Measurements from ENCODE around the gene FBXO44. TPM values are rescaled to one million over a fixed set of nuclear protein-coding genes. Genes with fewer than 3 reads are reported as not detected.

FBXO44 gene
- total RNA-seq, 1 donor from 2014 or later = 24.8 TPM

GRCh38 chr1:11697893-11698210, 43.2 kb downstream of the FBXO44 start:
- no peak for TF ChIP-seq CTCF (conservative IDR thresholded peaks at IDR 0.05)
- peaks cover 17% of the 10 kb centered on the region for H3K27me3 Mint-ChIP-seq
- peaks cover 21% of the 10 kb centered on the region for H3K4me1 Mint-ChIP-seq (ENCODE audit: unreplicated experiment)
- no peaks in the 10 kb centered on the region for H3K36me3 Mint-ChIP-seq
- no peak overlapping the region for H3K27ac Mint-ChIP-seq
- H3K9me3 Mint-ChIP-seq = no peaks in the 10 kb centered on the region
- H3K4me3 Mint-ChIP-seq = no peak overlapping the region
- no peak for DNase-seq (ENCODE audit: extremely low spot score, unreplicated experiment)

- no peak for DNase-seq (ENCODE audit: extremely low spot score, unreplicated experiment)
- Mint-ChIP-seq H3K27ac (no peak overlapping the region), H3K36me3 (no peaks in the 10 kb centered on the region), H3K4me1 (ENCODE audit: unreplicated experiment) (peaks cover 19% of the 10 kb centered on the region), H3K27me3 (peaks cover 13% of the 10 kb centered on the region), H3K4me3 (no peak overlapping the region), H3K9me3 (no peaks in the 10 kb centered on the region)
- no peak for TF ChIP-seq CTCF (conservative IDR thresholded peaks at IDR 0.05)
Measured at GRCh38 chr1:11700601-11701467, 46.2 kb downstream of the FBXO44 start.

GRCh38 chr1:11701551-11701961, 46.9 kb downstream of the FBXO44 start:
- peaks cover 13% of the 10 kb centered on the region for H3K27me3 Mint-ChIP-seq
- no peak for TF ChIP-seq CTCF (conservative IDR thresholded peaks at IDR 0.05)
- H3K36me3 Mint-ChIP-seq = no peaks in the 10 kb centered on the region
- H3K9me3 Mint-ChIP-seq = no peaks in the 10 kb centered on the region
- peaks cover 21% of the 10 kb centered on the region for H3K4me1 Mint-ChIP-seq (ENCODE audit: unreplicated experiment)
- H3K27ac Mint-ChIP-seq = no peak overlapping the region
- H3K4me3 Mint-ChIP-seq = no peak overlapping the region
- DNase-seq (ENCODE audit: extremely low spot score, unreplicated experiment) = no peak

- no peaks in the 10 kb centered on the region for H3K9me3 Mint-ChIP-seq
- peaks cover 13% of the 10 kb centered on the region for H3K27me3 Mint-ChIP-seq
- H3K4me1 Mint-ChIP-seq (ENCODE audit: unreplicated experiment) = peaks cover 21% of the 10 kb centered on the region
- H3K4me3 Mint-ChIP-seq = no peak overlapping the region
- no peak overlapping the region for H3K27ac Mint-ChIP-seq
- no peaks in the 10 kb centered on the region for H3K36me3 Mint-ChIP-seq
- no peak for TF ChIP-seq CTCF (conservative IDR thresholded peaks at IDR 0.05)
- no peak for DNase-seq (ENCODE audit: extremely low spot score, unreplicated experiment)
Measured at GRCh38 chr1:11701981-11702803, 47.5 kb downstream of the FBXO44 start.

- H3K4me1 Mint-ChIP-seq (ENCODE audit: unreplicated experiment) = peaks cover 25% of the 10 kb centered on the region
- no peak overlapping the region for H3K4me3 Mint-ChIP-seq
- TF ChIP-seq CTCF (conservative IDR thresholded peaks at IDR 0.05) = no peak
- H3K27ac Mint-ChIP-seq = no peak overlapping the region
- H3K36me3 Mint-ChIP-seq = no peaks in the 10 kb centered on the region
- H3K27me3 Mint-ChIP-seq = peaks cover 10% of the 10 kb centered on the region
- no peaks in the 10 kb centered on the region for H3K9me3 Mint-ChIP-seq
- no peak for DNase-seq (ENCODE audit: extremely low spot score, unreplicated experiment)
Measured at GRCh38 chr1:11703357-11704193, 48.9 kb downstream of the FBXO44 start.

All from type B pancreatic cell (in vitro differentiated cells).